ENCODE results near the gene MPRIP.

DNA sequence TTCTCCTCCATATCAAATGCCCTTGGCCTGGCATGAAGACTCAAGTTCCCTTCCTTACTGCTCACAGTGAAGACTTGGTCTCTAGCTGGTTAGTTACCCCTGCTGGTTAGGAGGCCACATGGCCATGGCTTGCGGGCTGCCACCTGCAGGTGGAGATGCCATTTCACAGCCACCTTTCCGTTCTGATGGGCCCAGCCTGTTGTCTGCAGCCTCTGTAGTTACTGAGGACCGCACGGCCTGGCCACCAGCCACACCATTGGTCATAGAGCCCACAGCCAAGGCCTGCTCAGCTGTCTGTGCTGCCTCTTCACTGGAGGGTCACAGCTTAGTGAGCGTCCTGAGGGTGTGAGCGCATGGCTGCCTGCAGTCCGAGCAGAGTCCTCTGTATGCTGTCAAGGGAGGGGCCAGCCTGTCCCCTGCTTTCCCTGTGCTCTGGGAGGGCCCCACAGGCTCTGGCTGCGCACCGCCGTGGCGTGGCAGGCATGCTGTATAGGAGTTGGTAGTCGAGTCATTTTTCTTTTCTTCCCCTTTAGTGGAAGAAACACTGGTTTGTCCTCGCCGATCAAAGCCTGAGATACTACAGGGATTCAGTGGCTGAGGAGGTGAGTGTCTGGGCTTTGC, 104.6 kb downstream of the MPRIP start:
- TF ChIP-seq MXI1 (conservative IDR thresholded peaks at IDR 0.05; ENCODE audit: poor library complexity, severe bottlenecking) (no peak), TAF1 (IDR thresholded peaks at IDR 0.05; ENCODE audit: low read depth) (no peak), SMC3 (conservative IDR thresholded peaks at IDR 0.05; ENCODE audit: poor library complexity) (no peak)
